Stimulated activated CD4-positive, alpha-beta T cell treated with anti-CD3 and anti-CD28 coated beads, Interleukin-1b, Interleukin-23, amount 100 ng/mL, for 1 hour (primary cell): ENCODE measurements around the gene MOBP.
"Not testable (repeated sequence)": the region's sequence is repeated elsewhere in the genome, so short reads cannot be mapped to it uniquely, and the experiment has no call there.

ENCODE experiments used
- DNase-seq, 2 donors: peaks; one replicate each; pipeline ENCODE4 v3.0.0-alpha.2; 2020; ENCODE audit warnings: low read depth in 2 of 2

The MOBP gene

DNA sequence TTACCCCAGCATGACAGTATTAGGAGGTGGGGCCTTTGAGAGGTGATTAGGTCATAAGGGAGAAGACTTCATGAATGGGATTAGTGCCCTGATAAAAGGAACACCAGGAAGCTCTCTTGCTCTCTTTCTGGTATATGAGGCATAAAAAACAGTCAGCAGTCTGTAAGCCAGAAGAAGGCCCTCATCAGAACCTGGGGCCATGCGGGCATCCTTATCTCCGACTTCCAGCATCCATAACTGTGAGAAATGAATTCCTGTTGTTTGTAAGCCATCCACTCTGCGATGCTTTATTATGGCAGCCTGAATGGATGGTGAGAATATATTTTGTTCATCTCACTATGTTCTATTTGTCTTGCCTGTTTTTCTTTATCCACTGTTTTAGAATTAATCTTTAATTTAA is 17.7 kb upstream of the MOBP start:
- no peak for DNase-seq

GRCh38 chr3:39453134-39453533 is 14.3 kb upstream of the MOBP start:
- DNase-seq, result no peak

DNA sequence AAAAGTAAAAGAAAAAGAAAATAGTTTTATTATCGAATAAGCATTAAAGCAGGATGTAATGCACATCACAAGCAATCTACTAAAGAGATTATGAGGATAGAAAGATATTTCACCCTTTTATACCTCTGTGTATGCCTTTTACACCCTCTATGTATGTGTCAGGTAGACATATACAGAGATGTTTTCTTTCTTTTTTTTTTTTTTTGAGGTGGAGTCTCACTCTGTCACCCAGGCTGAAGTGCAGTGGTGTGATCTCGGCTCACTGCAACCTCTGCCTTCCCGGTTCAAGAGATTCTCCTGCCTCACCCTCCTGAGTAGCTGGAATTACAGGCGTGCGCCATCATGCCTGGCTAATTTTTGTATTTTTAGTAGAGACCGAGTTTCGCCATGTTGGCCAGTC is 13.6 kb upstream of the MOBP start:
- not testable (repeated sequence) for DNase-seq

- no peak for DNase-seq
Observed at GRCh38 chr3:39454591-39455217, 12.8 kb upstream of the MOBP start.

GRCh38 chr3:39456159-39456558 is 11.3 kb upstream of the MOBP start:
- DNase-seq, result no peak

DNA sequence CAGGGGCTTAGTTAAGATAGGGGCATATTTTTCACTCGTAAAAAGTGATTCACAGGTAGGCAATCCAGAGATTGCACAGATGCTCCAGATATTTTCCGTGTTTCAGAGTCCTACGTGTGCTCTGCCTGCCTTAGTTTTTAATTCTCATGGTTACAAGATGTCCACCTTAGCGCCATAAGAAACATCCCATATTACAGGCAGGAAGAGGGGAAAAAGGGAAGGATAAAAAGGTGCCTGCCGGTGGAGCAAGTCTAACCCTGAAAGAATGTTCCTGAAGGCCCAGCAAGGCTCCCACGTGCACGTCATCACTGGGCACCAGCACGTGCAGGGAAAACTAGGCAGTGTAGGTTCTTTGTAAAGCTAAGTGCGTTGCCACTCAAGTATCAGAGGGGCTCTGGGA is 10.1 kb upstream of the MOBP start:
- DNase-seq, result no peak

- DNase-seq, result not testable (repeated sequence)
Observed at GRCh38 chr3:39458579-39458978, 8.9 kb upstream of the MOBP start.

GRCh38 chr3:39460677-39461076 is 6.8 kb upstream of the MOBP start:
- no peak for DNase-seq

GRCh38 chr3:39463269-39463668 is 4.2 kb upstream of the MOBP start:
- no peak for DNase-seq

GRCh38 chr3:39466988-39467387 is 492 bp upstream of the MOBP start:
- DNase-seq, result no peak

DNA sequence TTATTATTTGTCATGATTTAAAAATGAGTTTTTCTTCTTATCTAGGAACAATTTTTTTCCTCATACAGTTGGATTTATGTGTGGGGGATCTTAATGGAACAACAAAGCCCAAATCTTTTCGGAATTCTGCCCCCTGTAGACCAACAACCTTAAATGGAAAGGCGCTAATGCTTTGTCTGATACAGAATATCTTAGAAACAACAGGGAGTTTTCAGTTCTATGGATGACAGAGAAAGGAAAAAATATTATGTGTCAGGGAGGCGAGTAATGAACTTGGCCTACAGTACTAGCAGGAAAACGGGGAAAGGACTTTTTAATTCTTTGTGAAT is 592 bp downstream of the MOBP start:
- no peak for DNase-seq

DNA sequence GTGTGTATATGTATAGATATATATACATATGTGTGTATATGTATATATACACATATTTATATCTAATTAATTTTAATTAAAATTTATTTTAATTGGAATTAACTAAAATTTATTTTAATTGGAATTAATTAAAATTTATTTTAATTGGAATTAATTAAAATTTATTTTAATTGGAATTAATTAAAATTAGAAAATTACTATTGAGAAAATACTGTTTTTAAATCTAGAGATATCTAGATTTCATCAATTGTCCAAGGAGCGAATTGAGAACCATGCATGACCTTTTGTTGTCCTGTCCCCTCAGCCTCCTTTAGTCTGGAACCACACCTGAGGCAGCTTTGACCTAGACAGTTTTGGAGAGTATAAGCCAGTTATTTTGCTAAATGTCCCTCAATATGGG is 1.8 kb downstream of the MOBP start:
- DNase-seq, result no peak

DNA sequence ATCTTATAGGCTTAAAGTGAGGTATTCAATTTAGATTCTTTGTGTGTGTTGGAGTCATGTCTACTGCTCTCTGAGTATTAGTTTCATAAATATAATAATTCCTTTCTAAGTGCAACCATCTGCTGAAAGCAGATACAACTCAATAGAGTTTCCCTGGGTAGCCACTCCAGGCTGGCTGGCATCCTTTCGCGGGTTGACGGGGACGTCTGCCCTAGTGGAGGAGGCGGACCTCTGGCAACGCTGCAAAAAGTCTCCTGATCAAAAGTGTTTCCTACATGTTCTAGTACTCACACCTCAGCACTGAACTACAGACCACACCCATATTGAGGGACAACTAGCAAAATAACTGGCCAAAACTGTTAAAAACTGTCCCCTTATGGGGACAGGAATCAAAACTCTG is 2.5 kb downstream of the MOBP start:
- no peak for DNase-seq

- no peak for DNase-seq
Observed at GRCh38 chr3:39471652-39472051, 4.2 kb downstream of the MOBP start.

GRCh38 chr3:39473452-39474125 is 6.1 kb downstream of the MOBP start:
- no peak for DNase-seq

- no peak for DNase-seq
Observed at GRCh38 chr3:39474126-39474515, 6.6 kb downstream of the MOBP start.

DNA sequence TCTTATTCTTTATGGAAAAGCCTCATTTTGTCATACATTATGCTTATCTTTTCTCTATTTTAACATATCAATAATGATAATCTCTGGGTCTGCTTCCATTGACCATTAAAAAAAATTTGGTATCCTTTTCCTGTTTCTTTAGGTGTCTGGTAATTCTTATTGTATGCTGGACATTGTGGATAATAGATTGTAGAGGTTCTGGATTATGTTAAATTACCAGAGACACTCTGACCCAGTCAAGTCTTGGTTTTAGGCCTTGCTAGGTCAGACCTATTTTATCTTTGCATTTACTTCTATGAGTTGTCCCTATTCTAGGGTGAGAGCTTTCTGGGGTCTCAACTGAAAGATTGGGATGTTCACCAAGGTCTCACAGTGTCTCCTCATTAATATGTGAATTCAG is 9.3 kb downstream of the MOBP start:
- DNase-seq, result no peak

GRCh38 chr3:39478226-39478625 is 10.7 kb downstream of the MOBP start:
- DNase-seq, result no peak

DNA sequence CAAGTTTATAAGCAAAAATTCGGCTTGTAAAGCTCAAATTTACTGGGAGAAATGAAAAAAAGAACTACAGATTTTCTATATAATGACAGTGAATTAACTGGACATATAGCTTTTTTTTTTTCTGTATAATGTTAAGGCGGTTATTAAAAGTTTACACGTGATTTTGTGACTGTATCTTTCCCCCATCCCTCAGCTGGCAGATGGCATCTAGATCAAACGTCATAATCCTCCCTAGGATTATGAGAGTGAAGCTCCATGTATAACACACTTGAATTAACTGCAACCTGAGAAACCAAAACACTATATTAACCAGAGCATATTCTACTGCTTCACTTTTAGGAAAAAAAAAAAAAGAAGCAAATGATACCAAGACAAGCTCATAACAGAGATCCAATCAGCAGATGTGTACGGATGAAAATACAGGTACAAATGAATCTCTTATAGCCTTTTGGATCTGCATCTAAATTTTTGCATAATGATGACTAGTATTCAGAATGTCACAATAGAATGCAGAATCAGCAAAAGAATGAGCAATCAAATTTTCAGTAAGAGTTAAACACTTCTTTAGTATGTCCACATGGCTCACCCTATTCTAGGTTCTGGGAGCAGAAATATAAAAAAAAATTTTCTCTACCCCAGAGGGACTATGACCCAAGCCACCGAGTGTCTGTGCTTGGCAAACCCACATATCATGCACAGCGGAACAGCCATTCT is 12.4 kb downstream of the MOBP start:
- no peak for DNase-seq

- DNase-seq, result no peak
Observed at GRCh38 chr3:39485547-39485946, 18.1 kb downstream of the MOBP start.

GRCh38 chr3:39491014-39491413 is 23.5 kb downstream of the MOBP start:
- no peak for DNase-seq

DNA sequence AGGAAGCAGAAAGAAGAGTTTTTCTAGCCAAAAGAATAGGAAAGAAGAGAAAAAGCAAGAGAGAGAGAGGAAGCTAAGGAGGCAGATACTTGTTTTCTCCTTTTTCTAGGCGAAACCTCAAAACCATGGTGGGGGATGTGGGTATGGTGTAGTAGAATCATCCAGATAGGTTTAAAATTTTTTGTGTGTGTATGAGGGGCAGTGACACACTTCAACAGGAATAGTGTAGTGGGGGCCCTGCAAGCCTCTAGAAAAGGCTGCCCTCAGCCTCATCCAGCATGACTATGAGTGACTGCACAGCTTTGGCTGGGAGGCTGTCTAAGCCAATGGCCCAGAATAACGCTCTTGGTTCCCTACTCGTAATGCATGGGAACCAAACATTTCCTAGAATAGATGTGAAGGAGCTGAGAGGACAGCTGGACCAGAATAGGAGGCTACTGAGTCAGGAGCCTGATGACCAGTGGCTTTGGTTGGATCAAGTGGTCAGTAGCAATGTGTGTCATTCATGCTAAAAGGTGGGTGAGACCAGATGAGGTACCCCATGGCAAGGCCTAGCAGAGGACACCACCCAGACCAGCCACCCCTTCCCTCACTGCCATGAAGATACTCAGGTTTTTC is 24.4 kb downstream of the MOBP start:
- no peak for DNase-seq

DNA sequence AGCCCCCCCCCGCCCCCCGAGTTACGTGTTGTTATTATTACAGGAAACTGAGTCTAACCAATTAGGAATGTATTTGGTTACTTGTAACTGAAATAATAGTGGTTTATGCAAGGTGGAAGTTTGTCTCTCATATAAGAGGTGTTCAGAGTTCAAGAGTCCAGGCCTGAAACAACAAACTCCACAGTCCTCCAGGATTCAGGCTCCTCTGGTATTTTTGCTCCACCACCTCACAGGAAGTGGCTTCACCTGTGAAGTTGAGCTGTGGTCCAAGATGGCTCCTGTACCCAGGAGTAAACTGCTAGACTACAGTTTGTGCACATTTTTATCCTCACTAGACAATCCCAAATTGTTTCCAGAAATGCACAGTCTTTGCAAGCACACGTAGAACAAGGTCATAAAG is 27.3 kb downstream of the MOBP start:
- DNase-seq, result no peak
